ENCODE measurements around the gene KDM3B. TPM values are rescaled to one million over a fixed set of nuclear protein-coding genes. Genes with fewer than 3 reads are reported as not detected.
A peak's percentile ranks its signal among the peaks of the same experiment; 100 is the strongest.

KDM3B gene
- total and polyA plus RNA-seq, 9 of the 15 experiments (the other 6 are each of a cell fraction or from before 2014, with no cell fraction given): 13.8 to 62.8 (median 41.9) TPM

DNA sequence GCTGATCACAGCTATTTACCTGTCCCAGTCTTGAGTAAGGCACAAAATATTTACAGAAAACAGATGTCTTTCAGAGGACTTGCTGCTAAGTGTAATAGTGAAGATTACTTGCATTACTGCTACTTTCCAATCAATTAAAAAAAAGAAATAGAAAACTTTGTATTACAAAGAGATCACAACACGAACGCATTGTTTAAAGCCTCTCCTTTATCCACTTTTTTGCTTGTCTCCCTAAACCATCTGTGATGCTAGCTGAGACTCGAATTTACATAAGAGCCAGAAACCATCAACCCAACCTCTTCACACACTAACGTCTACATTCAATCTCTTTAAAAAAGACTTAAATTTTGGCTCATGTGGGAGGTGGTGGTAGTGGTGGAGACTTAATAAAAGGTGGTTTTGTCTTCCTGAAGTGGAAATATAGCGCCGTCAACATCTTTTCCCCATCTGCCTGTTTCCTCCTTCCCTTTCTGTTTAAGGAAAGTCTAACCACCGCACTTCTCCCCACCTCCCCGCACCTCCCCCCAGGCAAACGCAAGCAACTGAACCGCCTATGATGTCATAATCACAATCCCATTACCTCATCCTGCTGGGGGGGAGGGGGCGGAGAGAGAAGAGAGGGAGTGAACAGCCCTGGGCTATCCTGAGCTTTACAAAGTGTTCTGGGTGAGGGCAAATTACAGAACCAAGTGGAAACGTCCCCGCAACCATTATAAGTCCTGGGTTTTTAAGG lies 15.4 kb upstream of the KDM3B start (continued):
- TF ChIP-seq XRCC3 (IDR thresholded peaks at IDR 0.05): no peak
- 0 out of 2 replicates have a peak, but pooled peaks have one; percentile 93 for TF ChIP-seq ATF7 (IDR thresholded peaks at IDR 0.05)
- no peak for TF ChIP-seq THRAP3 (IDR thresholded peaks at IDR 0.05; ENCODE audit: borderline replicate concordance)
- no peak for TF ChIP-seq ZNF23 (CRISPR knock-in tag; IDR thresholded peaks at IDR 0.05)
- TF ChIP-seq BRD4 (IDR thresholded peaks at IDR 0.05): no peak
- TF ChIP-seq NR4A1 (CRISPR knock-in tag; IDR thresholded peaks at IDR 0.05): no peak
- TF ChIP-seq NR4A1 (tag; IDR thresholded peaks at IDR 0.05): peak; percentile 24; the same call in 1 of the 2 replicates
- peak; percentile 37 for TF ChIP-seq LCOR (CRISPR knock-in tag; IDR thresholded peaks at IDR 0.05)
- 0 out of 2 replicates have a peak, but pooled peaks have one; percentile 7 for TF ChIP-seq KLF6 (CRISPR knock-in tag; IDR thresholded peaks at IDR 0.05; ENCODE audit: borderline replicate concordance)
- 0 out of 2 replicates have a peak, but pooled peaks have one; percentile 62 for TF ChIP-seq ZKSCAN8 (CRISPR knock-in tag; IDR thresholded peaks at IDR 0.05)
- TF ChIP-seq HDAC2 (IDR thresholded peaks at IDR 0.05): peak; percentile 75
- TF ChIP-seq DMBX1 (CRISPR knock-in tag; IDR thresholded peaks at IDR 0.05; ENCODE audit: borderline replicate concordance): no peak
- no peak for TF ChIP-seq SLC30A9 (CRISPR knock-in tag; IDR thresholded peaks at IDR 0.05)
- TF ChIP-seq ZNF586 (CRISPR knock-in tag; conservative IDR thresholded peaks at IDR 0.05): 0 out of 2 replicates have a peak, but pooled peaks have one; percentile 44
- TF ChIP-seq GATA2 (CRISPR knock-in tag; IDR thresholded peaks at IDR 0.05): no peak
- TF ChIP-seq MTA3 (IDR thresholded peaks at IDR 0.05; ENCODE audit: borderline replicate concordance): peak; percentile 97
- no peak; the same call in 1 of the 2 replicates for TF ChIP-seq MYBL2 (IDR thresholded peaks at IDR 0.05; ENCODE audit: low read depth)
- TF ChIP-seq MYBL2 (CRISPR knock-in tag; IDR thresholded peaks at IDR 0.05; ENCODE audit: borderline replicate concordance): no peak
- peak; percentile 97 for TF ChIP-seq JUN (IDR thresholded peaks at IDR 0.05; ENCODE audit: borderline replicate concordance, low read depth, low read length)
- peak; percentile 60; the same call in 1 of the 2 replicates for TF ChIP-seq JUN (CRISPR knock-in tag; IDR thresholded peaks at IDR 0.05; ENCODE audit: borderline replicate concordance)
- TF ChIP-seq NR2C2 (CRISPR knock-in tag; IDR thresholded peaks at IDR 0.05): no peak
- no peak; the same call in 1 of the 2 replicates for TF ChIP-seq NR2C2 (tag; IDR thresholded peaks at IDR 0.05)
- TF ChIP-seq, protein P1, sequence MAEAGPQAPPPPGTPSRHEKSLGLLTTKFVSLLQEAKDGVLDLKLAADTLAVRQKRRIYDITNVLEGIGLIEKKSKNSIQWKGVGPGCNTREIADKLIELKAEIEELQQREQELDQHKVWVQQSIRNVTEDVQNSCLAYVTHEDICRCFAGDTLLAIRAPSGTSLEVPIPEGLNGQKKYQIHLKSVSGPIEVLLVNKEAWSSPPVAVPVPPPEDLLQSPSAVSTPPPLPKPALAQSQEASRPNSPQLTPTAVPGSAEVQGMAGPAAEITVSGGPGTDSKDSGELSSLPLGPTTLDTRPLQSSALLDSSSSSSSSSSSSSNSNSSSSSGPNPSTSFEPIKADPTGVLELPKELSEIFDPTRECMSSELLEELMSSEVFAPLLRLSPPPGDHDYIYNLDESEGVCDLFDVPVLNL (CRISPR knock-in tag; IDR thresholded peaks at IDR 0.05; ENCODE audit: low read depth): no peak
- TF ChIP-seq RB1 (IDR thresholded peaks at IDR 0.05; ENCODE audit: low read depth): peak; percentile 52; the same call in 1 of the 2 replicates
- peak; percentile 56; the same call in 1 of the 2 replicates for TF ChIP-seq DPF2 (IDR thresholded peaks at IDR 0.05)
- no peak for TF ChIP-seq PTTG1 (tag; IDR thresholded peaks at IDR 0.05; ENCODE audit: low read depth)
- no peak for TF ChIP-seq GTF2E2 (tag; IDR thresholded peaks at IDR 0.05)
- TF ChIP-seq, protein P2, sequence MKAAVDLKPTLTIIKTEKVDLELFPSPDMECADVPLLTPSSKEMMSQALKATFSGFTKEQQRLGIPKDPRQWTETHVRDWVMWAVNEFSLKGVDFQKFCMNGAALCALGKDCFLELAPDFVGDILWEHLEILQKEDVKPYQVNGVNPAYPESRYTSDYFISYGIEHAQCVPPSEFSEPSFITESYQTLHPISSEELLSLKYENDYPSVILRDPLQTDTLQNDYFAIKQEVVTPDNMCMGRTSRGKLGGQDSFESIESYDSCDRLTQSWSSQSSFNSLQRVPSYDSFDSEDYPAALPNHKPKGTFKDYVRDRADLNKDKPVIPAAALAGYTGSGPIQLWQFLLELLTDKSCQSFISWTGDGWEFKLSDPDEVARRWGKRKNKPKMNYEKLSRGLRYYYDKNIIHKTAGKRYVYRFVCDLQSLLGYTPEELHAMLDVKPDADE (conservative IDR thresholded peaks at IDR 0.05; ENCODE audit: control insufficient read depth, low read depth, low read length): no peak; the same call in 1 of the 2 replicates
- TF ChIP-seq ADNP (tag; IDR thresholded peaks at IDR 0.05): no peak
- no peak for TF ChIP-seq RUNX1 (IDR thresholded peaks at IDR 0.05; ENCODE audit: low read depth)
- TF ChIP-seq CBFA2T2 (conservative IDR thresholded peaks at IDR 0.05): no peak
